SK-MEL-5 (cell line): Measurements from ENCODE around the gene MMS22L. TPM values are rescaled to one million over a fixed set of nuclear protein-coding genes. Genes with fewer than 3 reads are reported as not detected.

Experiments used
- DNase-seq: peaks from one replicate; pipeline ENCODE4 v3.0.0-alpha.2; 2016; ENCODE audit warnings: low read depth, low spot score
- in situ Hi-C: cut with HindIII; loops from 2 replicates; pipeline ENCODE4 v1.10.0; 2016; ENCODE audit warnings: low sequenced_read_pairs, high pct_unique_total_duplicates, low pct_unique_long_range_greater_than_20kb
- total RNA-seq: library from RNA; depleted of rRNA; stranded (reverse); fragments of >200 nt; shearing (Covaris generic); gene quantifications from 2 replicates; pipeline ENCODE4 v1.2.3, GENCODE V29; 2014

The MMS22L gene
- total RNA-seq, 1 experiment from 2014 or later: 16.4 TPM

GRCh38 chr6:97113170-97113569 lies 169.8 kb downstream of the MMS22L start:
- in situ Hi-C loops: no loop called here

DNA sequence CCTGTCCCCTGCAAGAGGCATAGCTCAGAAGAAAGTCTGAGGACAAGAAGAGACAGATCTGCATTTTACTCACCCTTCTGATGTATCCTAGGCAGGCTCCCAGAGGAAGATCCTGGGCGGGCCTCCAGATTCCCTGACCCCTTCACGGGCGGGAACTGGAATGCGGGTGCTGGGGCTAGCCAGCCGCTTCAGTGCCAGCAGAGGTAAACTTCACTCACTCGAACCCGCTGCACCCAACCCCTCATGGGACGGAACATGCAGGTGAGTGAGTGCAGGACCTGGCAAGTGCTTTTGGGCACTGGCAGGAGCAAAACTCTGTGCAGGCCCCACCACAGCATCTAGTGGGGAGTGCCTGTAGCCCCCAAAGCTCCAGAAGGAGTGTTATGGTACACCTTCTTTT lies 171.8 kb downstream of the MMS22L start:
- in situ Hi-C loops: no loop called here
- DNase-seq: no peak

More at GRCh38 chr6:97113170-97113569, 169.8 kb downstream of the MMS22L start:
- no peak for DNase-seq

- in situ Hi-C loops: no loop called here
Measured at GRCh38 chr6:97110626-97111025, 172.4 kb downstream of the MMS22L start.

GRCh38 chr6:97110149-97110548 lies 172.9 kb downstream of the MMS22L start:
- in situ Hi-C loops: no loop called here
- no peak for DNase-seq

More at GRCh38 chr6:97110626-97111025, 172.4 kb downstream of the MMS22L start:
- DNase-seq: no peak

DNA sequence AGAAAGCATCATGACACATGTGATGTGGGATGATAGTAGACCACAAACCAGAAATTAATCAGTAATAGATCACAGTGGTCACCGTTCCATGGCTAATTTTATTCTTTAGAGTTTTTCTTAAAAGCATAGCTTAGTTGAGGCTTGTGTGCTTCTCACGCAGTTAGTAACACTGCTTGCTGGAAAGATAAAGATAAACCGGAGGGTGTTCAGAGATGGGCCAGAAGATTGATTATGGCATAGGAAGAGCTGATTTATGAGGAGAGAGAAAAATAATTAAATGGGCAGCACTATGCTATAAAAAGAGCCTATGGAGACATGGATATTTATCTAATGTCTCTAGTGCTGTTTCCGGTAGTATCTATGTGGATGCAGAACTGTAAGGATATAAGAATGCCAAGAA lies 173.6 kb downstream of the MMS22L start:
- in situ Hi-C loops: no loop called here
- DNase-seq: no peak

DNA sequence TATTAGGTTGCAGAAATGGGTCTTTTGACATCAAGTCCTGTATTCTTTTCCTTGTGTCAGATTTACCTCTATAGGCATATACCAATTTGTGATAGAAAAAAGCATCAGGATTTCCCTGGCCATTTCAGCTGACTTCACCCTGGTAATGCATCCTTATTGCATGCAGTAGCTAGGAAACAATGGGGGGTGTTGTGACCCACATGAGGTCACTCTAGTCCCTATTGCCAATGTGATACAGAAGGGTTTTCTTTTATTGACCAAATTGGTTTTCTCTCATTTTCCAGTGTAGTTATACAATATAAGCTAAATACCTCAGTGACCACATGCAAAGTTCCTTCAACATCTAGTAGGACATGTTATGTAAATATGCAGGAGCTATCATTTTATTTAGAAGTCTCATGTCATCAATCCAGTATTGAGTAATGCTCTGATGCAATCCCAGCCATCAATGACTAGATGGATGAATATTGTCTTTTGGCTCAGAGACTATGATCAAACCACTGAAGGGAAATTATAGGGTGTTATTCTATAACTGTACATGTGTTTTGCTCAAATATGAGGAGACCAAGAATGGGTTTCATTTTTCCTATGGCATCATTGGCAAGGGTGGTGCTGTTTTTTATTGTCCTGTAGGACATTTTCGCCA lies 180.7 kb downstream of the MMS22L start:
- no peak for DNase-seq
- in situ Hi-C loops: no loop called here

DNA sequence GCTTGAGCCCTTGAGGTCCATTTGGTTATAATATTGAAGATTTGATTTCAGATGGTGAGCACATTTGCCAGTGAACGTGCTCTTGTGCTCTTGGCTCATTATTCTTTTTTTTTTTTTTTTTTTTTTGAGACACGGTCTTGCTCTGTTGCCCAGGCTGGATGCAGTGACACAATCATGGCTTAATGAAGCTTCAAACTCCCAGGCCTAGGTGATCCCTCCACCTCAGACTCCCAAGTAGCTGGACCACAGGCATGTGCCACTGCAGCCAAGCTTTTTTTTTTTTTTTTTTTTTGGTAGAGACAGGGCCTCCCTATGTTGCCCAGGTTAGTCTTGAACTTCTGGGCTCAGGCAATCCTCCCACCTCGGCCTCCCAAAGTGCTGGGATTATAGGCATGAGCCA lies 182.3 kb downstream of the MMS22L start:
- DNase-seq: no peak
- in situ Hi-C loops: no loop called here

GRCh38 chr6:97097068-97098047 lies 185.7 kb downstream of the MMS22L start:
- DNase-seq: no peak
- in situ Hi-C loops: no loop called here

GRCh38 chr6:97095311-97095850 lies 187.6 kb downstream of the MMS22L start:
- in situ Hi-C loops: no loop called here
- DNase-seq: peak; percentile 41

- in situ Hi-C loops: no loop called here
- DNase-seq: no peak
Measured at GRCh38 chr6:97094376-97094775, 188.6 kb downstream of the MMS22L start.

- in situ Hi-C loops: no loop called here
- no peak for DNase-seq
Measured at GRCh38 chr6:97092673-97093305, 190.2 kb downstream of the MMS22L start.
